Spleen (tissue), 7 donors: ENCODE measurements around the gene CLMN.

Experiments
- CTCF ChIP-seq, 11 experiments: fragments of 200-600 bp in 7 of 11; fragments of 450-650 bp in 4 of 11; sonication (generic) in 4 of 11; IDR thresholded peaks in 8 of 11; conservative IDR thresholded peaks in 3 of 11; 1 replicate in 7 of 11; 2 replicates in 4 of 11; pipeline versions ENCODE4 v1.4.0 to v1.8.0; 2016 to 2021; ENCODE audit warnings: antibody characterized with exemption in 11 of 11, inconsistent platforms in 4 of 11, mild to moderate bottlenecking in 1 of 11
- POLR2A ChIP-seq, 3 donors: fragments of 450-650 bp; IDR thresholded peaks; one replicate each; pipeline ENCODE4 v1.5.1; 2017; ENCODE audit warnings: antibody characterized with exemption in 3 of 3, mild to moderate bottlenecking in 1 of 3
- POLR2AphosphoS5 ChIP-seq, 3 donors: sonication (generic); formaldehyde crosslinking; IDR thresholded peaks; one replicate each; pipeline ENCODE4 v1.5.1; 2017; ENCODE audit warnings: antibody characterized with exemption in 3 of 3
- donor health status: DM: no; HTN: no; CAD: no; lungs with moderate emphysema.
- donor health status: DM: no; HTN: no; CAD: no.
- donor health status: DM: no; HTN: no; CAD: no.

GRCh38 chr14:95173518-95173917, 146.2 kb downstream of the CLMN start:
- TF ChIP-seq POLR2AphosphoS5 (IDR thresholded peaks at IDR 0.05) = no peak
- TF ChIP-seq CTCF (IDR thresholded peaks at IDR 0.05 in 8 of 11, conservative IDR thresholded peaks at IDR 0.05 in 3 of 11) = no peak
- no peak for TF ChIP-seq POLR2A (IDR thresholded peaks at IDR 0.05)
